Measurements from ENCODE around the gene ACAP1.

Gene ACAP1

DNA sequence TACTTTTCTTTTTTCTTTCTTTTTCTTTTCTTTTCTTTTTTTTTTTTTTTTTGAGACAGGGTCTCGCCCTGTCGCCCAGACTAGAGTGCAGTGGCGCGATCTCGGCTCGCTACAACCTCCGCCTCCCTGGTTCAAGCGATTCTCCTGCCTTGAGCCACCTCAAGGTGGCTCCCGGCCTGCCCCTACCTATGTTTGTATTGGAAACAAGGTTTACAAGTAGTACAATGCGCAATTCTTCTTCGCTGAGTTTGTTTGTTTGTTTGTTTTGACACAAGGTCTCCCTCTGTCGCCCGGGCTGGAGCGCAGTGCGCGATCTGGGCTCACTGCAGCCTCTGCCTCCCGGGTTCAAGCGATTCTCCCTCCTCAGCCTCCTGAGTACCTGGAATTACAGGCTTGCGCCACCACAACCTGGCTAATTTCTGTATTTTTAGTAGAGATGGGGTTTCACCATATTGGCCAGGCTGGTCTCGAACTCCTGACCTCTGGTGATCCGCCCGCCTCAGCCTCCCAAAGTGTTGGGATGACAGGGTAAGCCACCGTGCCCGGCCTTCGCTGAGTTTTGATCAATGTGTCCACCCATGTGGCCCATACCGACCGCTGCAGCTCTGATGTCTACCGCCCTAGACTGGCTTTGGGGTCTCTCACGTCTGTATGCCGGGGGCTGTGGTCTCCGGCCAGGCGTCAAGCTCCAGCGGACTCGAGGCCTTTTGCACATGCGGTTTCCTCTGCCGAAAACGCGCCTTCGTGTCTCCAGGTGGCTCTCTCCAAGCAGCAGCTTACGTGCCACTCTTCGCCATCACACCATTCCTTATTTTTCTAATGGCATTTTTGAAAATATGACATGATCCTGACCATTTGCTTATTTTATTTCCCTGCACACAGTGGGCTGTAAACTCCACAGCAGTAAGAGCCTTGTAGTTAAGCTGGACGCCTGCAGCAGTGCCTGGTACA lies 40.8 kb upstream of the ACAP1 start:
- no peak overlapping the region for H3K4me3 ChIP-seq (ENCODE audit: low read depth, low read length)
- DNase-seq (ENCODE audit: low read depth) = no peak
- TF ChIP-seq, protein P1, sequence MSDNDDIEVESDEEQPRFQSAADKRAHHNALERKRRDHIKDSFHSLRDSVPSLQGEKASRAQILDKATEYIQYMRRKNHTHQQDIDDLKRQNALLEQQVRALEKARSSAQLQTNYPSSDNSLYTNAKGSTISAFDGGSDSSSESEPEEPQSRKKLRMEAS (IDR thresholded peaks at IDR 0.05; ENCODE audit: low read depth, low read length) = no peak
- TF ChIP-seq MYC (IDR thresholded peaks at IDR 0.05; ENCODE audit: low read depth, low read length) = no peak
- TF ChIP-seq, protein P2, sequence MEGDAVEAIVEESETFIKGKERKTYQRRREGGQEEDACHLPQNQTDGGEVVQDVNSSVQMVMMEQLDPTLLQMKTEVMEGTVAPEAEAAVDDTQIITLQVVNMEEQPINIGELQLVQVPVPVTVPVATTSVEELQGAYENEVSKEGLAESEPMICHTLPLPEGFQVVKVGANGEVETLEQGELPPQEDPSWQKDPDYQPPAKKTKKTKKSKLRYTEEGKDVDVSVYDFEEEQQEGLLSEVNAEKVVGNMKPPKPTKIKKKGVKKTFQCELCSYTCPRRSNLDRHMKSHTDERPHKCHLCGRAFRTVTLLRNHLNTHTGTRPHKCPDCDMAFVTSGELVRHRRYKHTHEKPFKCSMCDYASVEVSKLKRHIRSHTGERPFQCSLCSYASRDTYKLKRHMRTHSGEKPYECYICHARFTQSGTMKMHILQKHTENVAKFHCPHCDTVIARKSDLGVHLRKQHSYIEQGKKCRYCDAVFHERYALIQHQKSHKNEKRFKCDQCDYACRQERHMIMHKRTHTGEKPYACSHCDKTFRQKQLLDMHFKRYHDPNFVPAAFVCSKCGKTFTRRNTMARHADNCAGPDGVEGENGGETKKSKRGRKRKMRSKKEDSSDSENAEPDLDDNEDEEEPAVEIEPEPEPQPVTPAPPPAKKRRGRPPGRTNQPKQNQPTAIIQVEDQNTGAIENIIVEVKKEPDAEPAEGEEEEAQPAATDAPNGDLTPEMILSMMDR (IDR thresholded peaks at IDR 0.05; ENCODE audit: low read depth, low read length) = no peak
- TF ChIP-seq POLR2A (IDR thresholded peaks at IDR 0.05; ENCODE audit: extremely low read depth, insufficient read length) = no peak

- no peak overlapping the region for H3K4me3 ChIP-seq (ENCODE audit: low read depth, low read length)
- peak; percentile 85 for DNase-seq (ENCODE audit: low read depth)
- TF ChIP-seq MYC (IDR thresholded peaks at IDR 0.05; ENCODE audit: low read depth, low read length) = peak; percentile 97
- TF ChIP-seq, protein P2 (IDR thresholded peaks at IDR 0.05; ENCODE audit: low read depth, low read length) = peak; percentile 60
- TF ChIP-seq POLR2A (IDR thresholded peaks at IDR 0.05; ENCODE audit: extremely low read depth, insufficient read length) = no peak
- TF ChIP-seq, protein P1 (IDR thresholded peaks at IDR 0.05; ENCODE audit: low read depth, low read length) = peak; percentile 97
These were observed 40.0 kb upstream of the ACAP1 start for GRCh38 chr17:7296189-7296861.

GRCh38 chr17:7304179-7304578 lies 32.1 kb upstream of the ACAP1 start:
- no peak for DNase-seq (ENCODE audit: low read depth)
- TF ChIP-seq, protein P2 (IDR thresholded peaks at IDR 0.05; ENCODE audit: low read depth, low read length) = no peak
- TF ChIP-seq, protein P1 (IDR thresholded peaks at IDR 0.05; ENCODE audit: low read depth, low read length) = no peak
- TF ChIP-seq MYC (IDR thresholded peaks at IDR 0.05; ENCODE audit: low read depth, low read length) (no peak), POLR2A (IDR thresholded peaks at IDR 0.05; ENCODE audit: extremely low read depth, insufficient read length) (no peak)
- no peak overlapping the region for H3K4me3 ChIP-seq (ENCODE audit: low read depth, low read length)

DNA sequence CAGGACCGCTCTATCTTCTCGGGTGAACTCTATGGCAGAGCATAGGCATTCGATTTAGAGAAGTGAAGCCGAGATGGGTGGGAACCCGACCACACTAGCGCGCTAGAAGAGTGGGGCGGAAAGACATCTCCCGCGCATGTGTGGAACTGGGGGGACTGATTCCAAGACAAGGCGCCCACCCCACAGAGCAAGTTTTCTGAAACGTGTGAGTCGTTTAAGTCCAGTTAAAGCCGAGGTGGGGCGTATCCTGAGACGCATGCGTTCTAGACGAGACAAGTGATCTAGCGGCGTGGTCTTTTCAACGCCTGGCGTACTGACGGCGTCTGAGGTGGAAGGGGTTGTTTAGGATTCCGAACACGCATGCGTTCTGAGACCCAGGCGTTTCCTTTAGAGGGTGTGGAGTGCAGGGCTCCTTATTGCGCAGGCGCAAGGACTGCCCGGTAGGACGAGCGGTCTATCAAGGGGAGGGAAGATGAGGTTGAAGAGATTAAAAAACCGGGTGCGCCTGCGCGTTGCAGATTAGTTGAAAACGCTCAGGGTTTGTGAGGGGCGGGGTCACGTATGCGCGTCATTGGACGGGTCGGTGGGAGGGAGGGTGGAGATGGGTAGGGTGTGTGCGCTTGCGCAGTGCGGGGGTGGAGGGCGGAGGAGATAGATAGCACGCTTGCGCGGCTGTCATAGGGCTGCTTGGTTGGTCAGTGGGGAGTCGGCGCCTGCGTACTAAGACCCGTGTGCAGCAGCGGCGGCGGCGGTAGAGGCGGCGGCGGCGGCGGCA lies 29.2 kb upstream of the ACAP1 start, which contains the start of gene EIF5A:
Gene EIF5A, plus strand, starts transcription at position 718 of the 775 bp plus-strand sequence. CDS start 2,008 bp downstream, outside the sequence.
- H3K4me3 ChIP-seq (ENCODE audit: low read depth, low read length) = peak within 1 kb of the TSS; percentile 99
- DNase-seq (ENCODE audit: low read depth) = peak; percentile 97
- TF ChIP-seq, protein P2 (IDR thresholded peaks at IDR 0.05; ENCODE audit: low read depth, low read length) = no peak
- TF ChIP-seq MYC (IDR thresholded peaks at IDR 0.05; ENCODE audit: low read depth, low read length) = peak; percentile 60
- TF ChIP-seq, protein P1 (IDR thresholded peaks at IDR 0.05; ENCODE audit: low read depth, low read length) = peak; percentile 79
- peak; percentile 58 for TF ChIP-seq POLR2A (IDR thresholded peaks at IDR 0.05; ENCODE audit: extremely low read depth, insufficient read length)
